ENCODE results near the gene DNAAF1.

DNA sequence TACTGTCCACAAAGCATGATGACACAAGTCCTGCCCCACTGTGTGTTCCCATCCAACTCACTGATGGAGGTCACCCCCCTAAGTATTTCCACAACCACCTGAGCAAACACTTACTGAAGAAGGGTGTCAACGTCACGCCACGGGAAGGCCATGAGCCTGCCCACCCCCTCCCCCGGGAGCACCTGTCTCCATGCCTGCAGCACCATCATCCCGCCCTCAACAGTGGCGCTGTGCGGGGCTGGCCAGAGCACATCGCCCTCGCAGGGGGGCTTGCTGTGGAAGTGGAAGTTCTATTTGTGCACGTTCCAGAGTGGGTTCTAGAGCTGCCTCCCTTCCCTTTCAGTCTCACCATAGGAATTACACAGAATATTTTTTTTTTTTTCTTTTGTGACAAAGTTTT lies 24.1 kb upstream of the DNAAF1 start:
- TF ChIP-seq CTCF (IDR thresholded peaks at IDR 0.05) (no peak), RFX5 (IDR thresholded peaks at IDR 0.05) (no peak), JUN (IDR thresholded peaks at IDR 0.05) (no peak), NR3C1 (IDR thresholded peaks at IDR 0.05) (no peak), CEBPB (IDR thresholded peaks at IDR 0.05) (no peak), PBX3 (IDR thresholded peaks at IDR 0.05) (no peak), PHF8 (IDR thresholded peaks at IDR 0.05; ENCODE audit: borderline replicate concordance, low read depth) (no peak), JUNB (IDR thresholded peaks at IDR 0.05) (no peak), POLR2A (IDR thresholded peaks at IDR 0.05; ENCODE audit: low read length) (no peak), RCOR1 (IDR thresholded peaks at IDR 0.05; ENCODE audit: low read depth, low read length) (no peak), CHD2 (IDR thresholded peaks at IDR 0.05; ENCODE audit: low read length, partially characterized antibody) (no peak)

Measured in A549 (cell line).